Choroid plexus epithelial cell (primary cell): ENCODE results near the gene TMEM235.

Source experiments
- DNase-seq: peaks from one replicate; pipeline ENCODE4 v3.0.0-alpha.2; 2010; ENCODE audit warnings: low read depth
- H3K4me3 ChIP-seq: 2 replicates; pipeline ENCODE4 v1.5.1; 2011; ENCODE audit warnings: low read depth, mild to moderate bottlenecking, control low read depth, low read length, moderate library complexity
- CTCF ChIP-seq: conservative IDR thresholded peaks from 2 replicates; pipeline ENCODE4 v1.5.1; 2011; ENCODE audit warnings: low read depth, mild to moderate bottlenecking, control low read depth, inconsistent platforms, low read length, moderate library complexity

TMEM235 gene

GRCh38 chr17:78264590-78264989, 33.2 kb downstream of the TMEM235 start:
- no peak overlapping the region for H3K4me3 ChIP-seq
- DNase-seq = no peak

DNA sequence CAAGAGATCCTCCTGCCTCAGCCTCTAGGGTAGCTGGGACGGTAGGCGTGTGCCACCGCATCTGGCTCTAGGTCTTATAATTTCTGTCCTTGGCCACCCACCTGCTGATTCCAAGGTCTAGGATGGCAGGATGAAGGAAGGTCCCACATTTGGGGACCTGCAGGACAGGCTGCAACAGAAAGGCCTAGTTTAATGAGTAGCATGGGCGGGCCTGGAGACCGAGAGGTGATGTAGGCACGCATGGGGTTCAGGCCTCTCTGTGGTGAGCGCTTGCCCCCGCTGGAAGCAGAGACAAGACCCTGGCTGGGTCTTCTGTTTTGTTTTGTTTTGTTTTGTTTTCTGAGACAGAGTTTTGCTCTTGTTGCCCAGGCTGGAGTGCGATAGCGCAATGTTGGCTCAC, 33.7 kb downstream of the TMEM235 start:
- no peak overlapping the region for H3K4me3 ChIP-seq
- DNase-seq = no peak
- TF ChIP-seq CTCF = no peak

More at GRCh38 chr17:78264590-78264989, 33.2 kb downstream of the TMEM235 start:
- TF ChIP-seq CTCF = no peak

- no peak for TF ChIP-seq CTCF
Measured at GRCh38 chr17:78266231-78266631, 34.8 kb downstream of the TMEM235 start.

GRCh38 chr17:78266771-78267170, 35.3 kb downstream of the TMEM235 start:
- no peak for TF ChIP-seq CTCF
- no peak overlapping the region for H3K4me3 ChIP-seq
- DNase-seq = no peak

More at GRCh38 chr17:78266231-78266631, 34.8 kb downstream of the TMEM235 start:
- no peak for DNase-seq
- no peak overlapping the region for H3K4me3 ChIP-seq

- no peak overlapping the region for H3K4me3 ChIP-seq
- DNase-seq = no peak
- no peak for TF ChIP-seq CTCF
Measured at GRCh38 chr17:78267253-78268073, 36.0 kb downstream of the TMEM235 start.

- H3K4me3 ChIP-seq = no peak overlapping the region
- no peak for TF ChIP-seq CTCF
- no peak for DNase-seq
Measured at GRCh38 chr17:78268191-78268874, 36.9 kb downstream of the TMEM235 start.
